ENCODE data around the gene ZNF837.
"Not testable (repeated sequence)": the region's sequence is repeated elsewhere in the genome, so short reads cannot be mapped to it uniquely, and the experiment has no call there.

ZNF837 gene

DNA sequence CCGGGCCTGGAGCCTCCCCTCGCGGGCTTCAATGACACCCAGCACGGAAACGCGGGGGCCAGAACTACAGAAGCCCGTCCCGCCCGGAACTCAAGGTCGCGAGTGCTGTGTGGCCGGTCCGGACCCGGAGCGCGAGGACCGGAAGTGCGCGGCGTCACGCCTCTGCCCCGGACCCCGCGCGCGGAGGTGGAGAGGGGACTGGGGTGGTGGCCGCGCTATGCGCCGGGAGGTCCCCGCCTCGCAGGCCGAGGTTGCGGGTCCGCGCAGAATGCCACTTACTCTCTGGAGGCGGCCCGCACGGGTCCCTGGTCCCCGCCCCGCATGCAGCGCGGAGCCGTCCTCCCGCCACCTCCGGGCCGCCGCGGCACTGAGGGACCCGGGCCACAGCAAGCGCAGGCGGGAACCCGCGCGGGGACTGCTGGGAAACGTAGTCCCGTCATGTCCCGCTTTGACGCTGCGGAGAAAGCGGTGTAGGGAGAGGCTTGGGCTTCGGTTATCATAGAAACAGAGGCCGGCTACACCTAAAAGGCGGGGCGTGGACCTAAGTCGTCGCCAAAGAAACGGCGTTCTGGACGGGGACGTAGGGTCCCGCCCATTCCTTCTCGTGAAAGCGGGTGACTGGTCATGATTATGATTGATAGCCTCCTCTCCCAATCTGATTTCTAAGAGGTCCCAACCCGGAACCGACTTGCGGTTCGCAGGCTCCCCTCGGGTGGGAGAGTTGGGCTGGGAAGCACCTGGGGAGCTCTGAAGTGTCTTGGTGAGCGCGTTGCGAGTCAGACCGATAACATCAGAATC is at the start of gene ZNF837:
ZNF837 (minus strand) TSS at position 369 of the 798 bp plus-strand sequence. CDS start 11,698 bp downstream, outside the sequence.
- peak; percentile 98 for DNase-seq (ENCODE audit: low spot score)

DNA sequence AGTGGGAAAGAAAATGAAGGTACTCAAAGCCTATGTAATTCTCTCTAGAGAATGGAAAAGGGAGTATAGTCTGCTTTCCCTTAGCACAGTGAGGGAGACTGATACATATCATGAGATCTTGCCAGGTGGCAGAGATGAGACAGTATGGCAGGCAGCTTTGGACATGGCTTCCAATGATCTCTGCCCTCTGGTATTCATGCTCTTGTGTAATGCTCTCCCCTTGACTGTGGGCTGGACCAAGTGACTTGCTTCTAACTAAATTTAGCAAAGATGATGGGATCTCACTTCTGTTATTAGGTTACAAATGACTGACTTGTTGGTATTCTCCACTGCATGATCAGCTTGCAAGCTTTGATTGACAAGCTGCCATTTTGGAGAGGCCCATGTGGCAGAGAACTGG is 48.9 kb upstream of the ZNF837 start:
- DNase-seq (ENCODE audit: low spot score) = no peak

DNA sequence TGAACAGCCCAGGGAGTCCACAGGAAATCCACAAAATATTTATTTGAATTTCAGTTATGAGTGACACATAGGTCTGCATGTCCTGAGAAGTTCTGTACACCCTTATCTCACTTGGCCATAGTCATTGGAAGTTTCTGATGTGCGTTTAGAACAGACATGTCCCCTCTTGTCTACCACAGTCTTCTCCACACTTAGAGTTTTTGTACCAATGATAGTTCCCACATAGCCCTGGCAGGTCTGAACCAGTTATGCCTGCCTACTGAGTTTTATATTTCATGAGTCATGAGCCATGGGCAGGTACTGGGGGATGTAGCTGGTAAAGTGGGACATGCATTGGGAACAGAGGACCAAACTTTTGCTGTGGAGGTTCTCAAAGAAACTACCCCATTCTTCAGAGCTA is 47.8 kb upstream of the ZNF837 start:
- no peak for DNase-seq (ENCODE audit: low spot score)

DNA sequence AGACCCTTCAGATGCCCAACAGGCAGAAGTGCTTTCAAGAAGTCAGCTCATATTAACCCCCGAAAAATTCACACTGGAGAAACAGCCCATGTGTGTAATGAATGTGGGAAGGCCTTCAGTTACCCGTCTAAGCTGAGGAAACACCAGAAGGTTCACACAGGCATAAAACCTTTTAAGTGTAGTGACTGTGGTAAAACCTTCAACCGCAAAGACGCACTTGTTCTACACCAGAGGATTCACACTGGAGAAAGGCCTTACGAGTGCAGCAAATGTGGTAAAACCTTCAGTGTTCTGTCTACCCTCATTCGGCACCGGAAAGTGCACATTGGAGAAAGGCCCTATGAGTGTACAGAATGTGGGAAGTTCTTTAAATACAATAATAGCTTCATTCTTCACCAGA is 36.2 kb upstream of the ZNF837 start:
- no peak for DNase-seq (ENCODE audit: low spot score)

DNA sequence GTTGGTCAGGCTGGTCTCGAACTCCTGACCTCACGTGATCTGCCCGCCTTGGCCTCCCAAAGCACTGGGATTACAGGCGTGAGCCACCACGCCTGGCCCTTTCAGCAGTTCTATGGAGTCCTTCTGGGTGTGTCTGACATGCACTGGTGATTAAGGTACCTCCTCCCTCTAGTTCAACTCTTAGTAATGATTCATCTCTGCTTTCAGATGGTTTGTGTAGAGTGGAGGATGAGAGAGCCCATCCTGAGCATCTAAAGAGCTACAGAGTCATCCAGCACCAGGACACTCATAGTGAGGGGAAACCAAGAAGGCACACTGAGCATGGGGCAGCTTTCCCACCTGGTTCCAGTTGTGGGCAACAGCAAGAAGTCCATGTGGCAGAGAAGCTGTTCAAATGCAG is 35.8 kb upstream of the ZNF837 start:
- no peak for DNase-seq (ENCODE audit: low spot score)

DNA sequence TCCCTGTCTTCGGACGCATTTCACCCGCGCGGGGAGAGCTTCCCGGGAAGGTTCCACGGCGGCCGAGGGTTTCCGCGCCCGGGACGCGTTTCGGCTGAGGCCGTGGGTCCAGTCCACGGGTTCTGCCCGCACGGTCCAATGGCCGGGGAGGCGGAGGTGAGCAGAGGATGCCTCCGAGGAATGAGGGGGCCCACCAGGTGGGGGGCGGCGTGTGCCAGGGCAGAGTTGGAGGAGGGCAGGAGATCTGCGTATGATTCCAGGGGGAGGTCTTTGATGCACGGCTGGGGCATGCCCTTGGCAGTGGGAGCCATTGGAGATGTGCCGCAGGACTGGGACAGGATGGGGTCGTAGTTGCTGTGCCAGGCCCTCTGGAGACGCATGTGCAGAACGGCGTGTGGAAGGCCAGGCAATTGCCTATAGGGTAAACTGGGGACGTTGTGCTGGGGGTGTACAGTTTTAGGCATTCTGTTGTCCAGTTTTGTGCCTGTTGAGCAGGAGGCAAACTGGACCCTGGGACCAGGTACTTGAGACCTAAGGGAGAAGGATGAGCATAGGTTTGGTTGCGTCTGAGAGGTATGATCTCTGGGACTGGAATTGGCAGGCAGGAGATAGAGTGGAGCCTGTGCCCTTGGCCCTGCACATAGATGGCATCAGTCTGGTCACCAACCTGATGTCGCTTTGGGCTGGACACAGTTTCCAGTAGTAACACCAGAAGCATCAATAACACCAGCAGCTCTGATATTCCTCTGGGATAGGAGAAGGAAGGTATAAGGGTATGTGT is 28.4 kb upstream of the ZNF837 start:
- no peak for DNase-seq (ENCODE audit: low spot score)

DNA sequence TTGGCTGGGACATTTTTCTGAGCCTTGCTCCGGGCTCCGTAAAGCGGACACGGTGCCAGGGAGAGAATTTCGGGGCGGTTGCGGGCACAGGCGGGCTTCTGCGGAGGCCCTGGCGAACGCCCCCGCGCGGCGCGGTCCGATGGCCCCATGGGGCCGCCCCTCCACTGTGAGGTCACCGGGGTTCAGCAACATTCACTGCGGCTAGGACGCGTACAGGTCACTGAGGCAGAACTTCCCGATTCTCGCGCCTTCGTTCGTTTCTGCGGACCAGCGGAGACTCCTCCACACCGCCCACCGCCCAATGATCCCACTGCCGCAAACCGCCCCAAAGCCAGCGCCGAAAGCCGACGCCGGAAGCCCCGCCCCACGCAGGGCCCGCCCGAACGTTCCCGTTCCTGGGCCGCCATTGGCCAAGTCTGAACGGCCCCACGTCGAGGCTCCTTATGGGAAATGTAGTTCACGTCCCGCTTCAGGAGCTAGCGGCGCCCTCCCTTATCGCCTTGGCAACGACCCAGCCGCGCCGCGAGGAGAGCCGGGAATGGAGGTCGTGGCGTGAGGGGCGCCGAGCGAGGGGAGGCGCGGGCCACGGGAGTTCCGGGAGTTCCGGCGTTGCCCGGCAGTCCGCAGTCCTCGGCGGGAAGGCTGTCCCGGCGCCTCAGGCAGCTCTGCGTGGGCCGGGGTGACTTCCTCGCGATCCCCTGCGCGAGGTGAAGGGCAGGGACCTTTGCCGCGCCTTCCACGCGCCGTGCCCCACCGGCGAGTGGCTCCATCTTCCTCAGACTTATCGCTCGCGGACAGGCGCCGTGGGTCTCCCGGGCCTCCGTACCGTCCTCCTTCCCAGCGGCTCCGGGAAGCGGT is 27.6 kb upstream of the ZNF837 start, which contains the start of gene ZNF584:
ZNF584 (plus strand) TSS at position 498 of the 858 bp plus-strand sequence. CDS start 499 bp downstream, outside the sequence.
- peak; percentile 97 for DNase-seq (ENCODE audit: low spot score)

DNA sequence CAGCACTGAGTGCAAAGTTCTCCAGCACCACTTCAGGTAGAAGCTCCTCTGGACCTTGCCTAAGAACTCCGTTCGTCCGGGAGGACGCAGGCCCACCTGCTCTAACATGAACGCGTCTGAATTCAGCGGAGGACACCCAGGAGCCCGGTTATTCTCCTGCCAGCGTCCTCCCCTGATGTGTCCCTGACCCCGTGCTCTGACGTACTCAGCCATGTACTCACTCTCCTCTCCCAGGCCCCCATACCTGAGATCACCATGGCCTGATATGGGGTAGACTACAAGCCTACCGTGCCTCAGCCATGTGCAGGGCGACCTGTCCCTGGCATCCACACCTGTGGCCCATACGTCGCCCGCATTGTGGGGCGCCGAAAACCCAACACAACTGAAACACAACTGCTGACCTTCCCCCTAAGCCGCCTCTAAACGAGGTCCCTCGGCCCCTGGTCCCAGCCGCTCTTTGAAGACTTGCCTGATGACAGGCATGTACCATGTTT is 26.9 kb upstream of the ZNF837 start:
- DNase-seq (ENCODE audit: low spot score) = no peak

DNA sequence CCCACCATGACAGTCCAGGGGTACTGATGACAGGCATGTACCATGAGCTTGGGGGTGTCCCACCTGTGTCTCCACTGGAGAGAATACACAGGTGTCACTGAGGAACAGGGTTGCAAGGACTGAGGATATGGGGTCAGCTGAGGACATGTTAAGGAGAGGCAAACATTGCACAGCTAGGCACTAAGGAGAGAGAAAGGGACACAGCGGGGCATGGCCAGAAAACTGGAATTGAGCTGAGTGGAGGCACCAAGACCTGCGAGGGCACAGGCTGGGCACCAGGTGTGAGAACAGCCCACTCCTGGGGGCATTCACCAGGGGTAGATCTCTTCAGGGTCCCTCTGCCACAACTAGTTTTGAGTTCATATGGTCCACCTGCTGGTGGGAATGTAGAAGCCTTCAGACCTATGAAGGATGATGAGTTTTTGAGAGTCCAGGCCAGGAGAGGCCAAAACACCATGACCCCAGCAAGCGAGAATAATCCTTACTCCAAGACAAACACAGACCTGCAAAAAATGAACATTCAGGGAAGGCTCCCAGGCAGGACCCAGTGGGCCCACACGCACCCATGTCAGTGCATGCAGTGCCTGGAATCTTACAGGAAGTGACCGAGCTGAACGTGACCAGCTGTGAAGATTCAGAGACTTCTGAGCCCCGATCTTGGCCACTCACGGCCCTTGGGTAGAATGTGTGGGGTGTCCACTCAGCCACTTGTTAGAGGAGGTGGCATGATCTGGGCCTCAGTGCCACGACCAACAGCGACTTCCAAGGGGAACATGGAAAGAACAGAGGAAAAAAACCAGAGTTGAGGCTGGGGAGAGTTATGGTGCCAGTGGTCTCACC is 26.2 kb upstream of the ZNF837 start:
- DNase-seq (ENCODE audit: low spot score) = no peak

DNA sequence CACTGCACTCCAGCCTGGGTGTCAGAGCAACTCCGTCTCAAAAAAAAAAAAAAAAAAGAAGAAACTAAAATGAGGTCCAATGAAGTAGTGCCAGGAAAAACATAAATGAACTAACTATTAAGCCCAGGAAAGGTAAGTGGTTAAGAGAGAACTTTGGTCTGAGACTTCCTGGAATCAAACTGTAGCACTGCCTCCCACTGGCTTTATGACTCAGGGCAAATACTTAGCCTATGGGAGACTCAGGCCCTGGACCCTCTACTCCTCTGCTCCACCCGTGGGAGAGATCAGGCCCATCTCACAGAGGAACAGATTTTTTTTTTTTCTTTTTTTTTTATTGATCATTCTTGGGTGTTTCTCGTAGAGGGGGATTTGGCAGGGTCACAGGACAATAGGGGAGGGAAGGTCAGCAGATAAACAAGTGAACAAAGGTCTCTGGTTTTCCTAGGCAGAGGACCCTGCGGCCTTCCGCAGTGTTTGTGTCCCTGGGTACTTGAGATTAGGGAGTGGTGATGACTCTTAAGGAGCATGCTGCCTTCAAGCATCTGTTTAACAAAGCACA is 23.2 kb upstream of the ZNF837 start:
- DNase-seq (ENCODE audit: low spot score) = not testable (repeated sequence)

DNA sequence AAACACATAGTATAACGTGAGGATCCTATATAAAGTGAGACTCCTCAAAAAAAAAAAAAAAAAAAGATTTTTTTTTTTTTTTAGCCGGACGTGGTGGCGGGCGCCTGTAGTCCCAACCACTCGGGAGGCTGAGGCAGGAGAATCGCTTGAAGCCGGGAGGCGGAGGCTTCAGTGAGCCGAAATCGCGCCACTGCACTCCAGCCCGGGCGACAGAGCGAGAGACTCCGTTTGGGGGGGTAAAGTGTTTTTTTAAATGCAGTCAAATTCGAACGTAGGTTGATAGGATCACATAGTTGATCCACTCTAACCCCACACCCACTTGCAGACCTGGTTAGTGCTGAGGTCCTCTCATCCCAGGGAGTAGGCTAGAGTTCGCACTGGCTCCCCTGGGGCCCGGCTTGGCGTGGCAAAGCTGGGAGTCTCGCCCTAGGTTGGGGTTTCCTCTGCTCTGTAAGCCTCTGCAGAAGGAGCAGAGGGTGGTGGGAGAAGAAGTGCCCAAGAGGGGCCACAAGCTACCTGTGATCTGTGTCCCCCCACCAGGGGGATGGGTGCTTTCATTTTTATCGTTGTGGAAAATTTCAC is 21.1 kb upstream of the ZNF837 start:
- no peak for DNase-seq (ENCODE audit: low spot score)

DNA sequence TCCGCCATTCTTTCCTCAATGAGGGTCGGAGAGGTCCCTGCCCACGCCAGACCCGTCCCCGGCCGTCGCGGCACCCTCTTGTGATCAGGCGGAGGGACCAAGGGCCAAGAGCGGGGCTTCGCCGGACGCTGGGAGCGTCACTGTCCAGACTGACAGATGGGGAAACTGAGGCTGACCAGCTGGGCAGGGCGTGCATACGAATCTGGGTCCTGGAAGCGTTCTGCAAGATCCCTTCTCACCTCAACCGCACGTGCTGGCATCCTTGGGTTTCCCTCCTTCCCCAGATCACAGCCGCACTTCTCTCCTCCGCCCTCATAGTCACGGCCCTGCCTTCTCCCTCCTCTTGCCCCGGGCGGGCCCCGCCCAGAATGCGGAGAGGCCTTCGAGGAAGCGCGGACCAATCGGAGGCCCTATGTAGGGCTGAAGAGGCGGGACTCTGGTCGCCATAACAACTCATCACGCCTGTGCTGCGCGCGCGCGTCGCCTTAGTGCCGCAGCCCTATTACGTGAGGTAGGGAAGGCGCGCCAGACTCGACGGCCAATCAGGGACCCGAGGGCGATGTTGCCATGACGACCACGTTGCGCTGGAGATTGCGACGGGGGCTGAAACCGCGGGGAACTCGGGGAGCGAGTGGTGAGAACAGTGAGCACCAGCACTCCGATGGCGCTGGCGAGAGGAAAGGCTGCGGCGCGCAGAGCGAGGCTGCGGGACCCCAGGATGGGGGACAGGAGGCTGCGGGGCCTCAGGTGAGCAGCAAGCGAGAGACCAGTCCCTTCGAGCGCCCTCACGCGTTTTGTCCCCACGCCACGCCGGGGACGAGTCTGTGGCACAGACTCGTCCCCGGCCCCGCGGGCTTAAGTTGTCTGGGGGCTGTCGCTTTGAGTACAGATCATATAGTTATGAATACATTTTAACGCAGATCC is 20.3 kb upstream of the ZNF837 start:
- DNase-seq (ENCODE audit: low spot score) = peak; percentile 99

DNA sequence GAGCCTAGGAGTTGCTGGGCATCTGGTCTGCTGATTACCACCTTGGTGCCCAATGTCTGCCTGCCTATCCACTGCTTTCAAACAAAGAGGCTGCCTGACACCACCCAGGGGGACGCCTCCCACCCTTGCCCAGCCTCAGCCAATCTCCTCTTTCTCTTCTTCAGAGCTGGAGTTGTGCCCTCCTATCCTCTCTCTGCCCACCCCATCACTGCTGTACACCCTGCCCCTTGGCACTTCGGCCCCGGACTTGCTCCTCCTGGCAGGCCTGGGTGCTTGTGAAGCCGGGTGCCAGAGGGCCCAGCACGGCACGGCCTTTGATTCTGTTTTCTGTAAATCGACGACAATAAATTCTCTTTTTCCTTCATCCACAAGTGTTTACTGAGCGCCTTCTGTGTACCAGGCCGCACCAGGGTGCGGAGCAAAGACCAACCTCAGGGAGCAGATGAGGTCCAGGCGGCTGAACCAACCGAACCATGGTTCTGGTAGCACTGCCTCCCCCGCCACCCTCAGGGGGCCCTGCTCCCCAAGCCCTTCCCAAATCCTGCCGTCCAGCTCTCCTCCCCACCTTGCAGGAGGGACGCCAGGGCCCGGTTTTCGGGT is 19.6 kb upstream of the ZNF837 start:
- no peak for DNase-seq (ENCODE audit: low spot score)

DNA sequence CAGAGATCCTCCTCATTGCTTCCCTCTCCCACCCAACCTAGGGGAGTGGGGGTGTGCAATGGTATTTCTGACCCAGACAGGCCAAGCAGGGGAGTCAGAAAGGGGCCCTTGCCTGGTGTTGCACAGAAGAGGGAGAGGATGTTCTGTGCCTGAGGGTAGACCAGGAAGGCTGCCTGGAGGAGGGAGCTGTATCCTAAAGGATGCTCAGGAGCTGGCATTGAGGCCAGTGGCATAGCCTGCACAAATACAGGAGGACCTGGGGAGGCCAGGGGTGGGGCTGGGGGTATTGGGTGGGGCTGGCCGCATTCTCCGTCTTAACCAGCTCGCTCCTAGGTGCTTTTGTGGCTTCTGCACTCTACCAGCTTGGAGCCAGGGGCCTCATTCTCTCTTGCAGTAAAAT is 19.1 kb upstream of the ZNF837 start:
- DNase-seq (ENCODE audit: low spot score) = no peak

DNA sequence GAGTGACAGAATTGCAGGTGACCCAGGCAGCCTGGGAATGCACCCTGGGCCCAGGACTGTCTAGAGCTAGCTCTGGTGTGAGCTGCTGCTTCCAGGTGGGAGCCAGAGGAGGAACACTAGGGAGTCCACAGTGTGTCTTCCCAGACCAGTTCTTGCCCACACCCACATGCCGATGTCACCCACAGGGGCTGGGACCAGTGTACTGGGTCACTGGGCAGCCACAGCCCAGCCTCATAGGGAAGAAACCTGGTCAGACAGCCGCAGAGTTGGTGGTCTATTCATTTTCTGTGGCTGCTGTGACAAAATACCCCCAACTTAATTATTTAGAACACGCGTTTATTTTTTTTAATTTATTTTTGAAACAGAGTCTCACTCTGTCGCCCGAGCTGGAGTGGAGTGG is 17.7 kb upstream of the ZNF837 start:
- DNase-seq (ENCODE audit: low spot score) = no peak

DNA sequence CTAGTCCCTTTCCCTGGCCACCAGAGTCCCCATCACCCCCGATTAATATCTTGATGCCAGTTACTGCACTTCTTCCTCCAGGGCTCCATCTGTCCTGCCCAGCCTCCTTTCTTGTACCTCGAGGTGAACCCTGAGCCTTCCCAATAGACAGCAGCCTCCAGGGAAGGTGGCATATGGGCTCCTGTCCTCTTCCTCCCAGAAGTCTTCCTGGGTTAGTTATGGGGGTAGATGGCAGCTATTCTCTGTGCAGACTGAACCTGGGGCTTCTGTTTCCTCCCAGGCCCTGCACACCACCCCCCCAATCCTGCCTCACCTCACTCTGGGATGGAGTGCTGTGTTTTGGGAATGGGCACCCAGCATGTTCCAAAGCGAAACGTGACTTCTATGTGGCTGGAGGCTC is 17.3 kb upstream of the ZNF837 start:
- DNase-seq (ENCODE audit: low spot score) = no peak

DNA sequence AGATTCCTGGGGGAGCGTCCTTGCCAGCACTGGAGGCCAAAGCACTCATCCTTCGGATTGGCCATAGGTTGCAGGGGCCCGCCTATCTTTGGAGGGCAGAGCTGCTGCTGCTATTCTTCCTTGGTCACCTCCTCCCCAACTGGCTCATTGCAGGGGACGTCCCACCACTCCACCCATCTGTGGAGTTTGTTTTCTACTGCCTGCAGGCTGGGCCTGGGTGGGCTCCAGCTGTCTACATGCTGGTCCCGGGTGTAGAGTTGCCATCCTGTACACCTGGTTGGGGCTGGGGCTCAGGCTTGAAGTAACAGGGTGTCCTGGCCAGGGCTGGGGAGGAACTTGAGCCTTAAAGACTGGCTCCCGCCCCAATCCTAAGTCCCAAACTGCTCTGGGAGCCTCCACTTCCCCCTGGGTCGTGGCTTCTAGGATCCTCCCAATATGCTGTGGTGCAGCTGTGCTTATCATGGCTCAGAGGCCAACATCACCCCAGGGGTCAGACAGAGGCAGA is 16.8 kb upstream of the ZNF837 start:
- DNase-seq (ENCODE audit: low spot score) = no peak

DNA sequence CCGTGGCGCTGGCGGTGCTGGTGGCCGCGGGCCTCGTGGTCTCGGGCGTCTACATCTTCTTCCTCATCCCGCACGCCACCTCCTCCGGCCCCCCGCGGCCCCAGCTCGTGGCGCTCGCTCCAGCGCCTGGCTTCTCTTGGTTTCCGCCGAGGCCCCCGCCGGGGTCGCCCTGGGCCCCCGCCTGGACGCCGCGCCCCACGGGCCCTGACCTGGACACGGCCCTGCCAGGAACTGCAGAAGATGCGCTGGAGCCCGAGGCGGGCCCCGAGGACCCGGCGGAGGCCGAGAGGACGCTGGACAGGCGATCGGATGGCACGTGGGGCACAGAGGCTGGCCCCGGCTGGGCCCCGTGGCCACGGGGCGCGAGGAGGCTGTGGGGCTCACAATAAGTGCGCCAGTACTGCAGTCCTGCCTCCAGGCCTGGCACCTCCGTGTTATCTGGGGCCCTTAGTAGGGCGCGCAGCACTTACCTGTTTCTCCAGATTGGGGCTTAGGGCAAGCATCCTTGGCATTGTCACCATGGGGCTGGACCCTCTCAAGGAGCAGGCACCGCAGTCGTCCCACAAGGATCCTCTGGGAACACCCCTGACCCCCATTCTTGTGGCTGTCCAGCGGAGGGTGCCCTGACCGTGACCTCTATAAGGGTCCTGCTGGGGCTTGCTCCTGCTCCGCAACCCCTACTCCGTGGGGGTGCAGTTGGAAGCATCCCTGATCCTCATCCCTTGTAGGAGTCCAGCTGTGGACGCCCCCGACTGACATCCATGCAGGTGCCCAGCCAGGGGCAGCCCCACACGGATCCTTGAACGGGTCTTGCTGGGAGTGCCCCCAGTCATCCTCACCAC is 16.1 kb upstream of the ZNF837 start:
- DNase-seq (ENCODE audit: low spot score) = no peak
